Left ventricle myocardium superior (tissue), 1 donor: ENCODE data around the gene COIL. TPM values are rescaled to one million over a fixed set of nuclear protein-coding genes. Genes with fewer than 3 reads are reported as not detected.

Source experiments
- ATAC-seq: fragments of 200-7000 bp; cut with Tn5 transposase; one replicate; pipeline ENCODE4 v1.9.1; 2020; ENCODE audit warnings: mild to moderate bottlenecking, moderate library complexity
- DNase-seq: peaks from one replicate; pipeline ENCODE4 v3.0.0-alpha.2; 2020
- intact Hi-C: fragments of 100-400 bp; cut with micrococcal nuclease; formaldehyde crosslinking; loops from one replicate; pipeline ENCODE4 v1.11.0; 2022
- total RNA-seq: library from RNA; stranded (reverse); fragmentation: NEBNext Ultra II Directional; extraction: Animal tissue kit (Norgen Biotek cat#: 25700); gene quantifications from one replicate; pipeline ENCODE4 v1.2.1, GENCODE V29; 2021
- donor health status: DM: no; HTN: yes; CAD: no; lungs with severe emphysema.

COIL gene
- total RNA-seq, 1 donor from 2014 or later: 8.1 TPM

DNA sequence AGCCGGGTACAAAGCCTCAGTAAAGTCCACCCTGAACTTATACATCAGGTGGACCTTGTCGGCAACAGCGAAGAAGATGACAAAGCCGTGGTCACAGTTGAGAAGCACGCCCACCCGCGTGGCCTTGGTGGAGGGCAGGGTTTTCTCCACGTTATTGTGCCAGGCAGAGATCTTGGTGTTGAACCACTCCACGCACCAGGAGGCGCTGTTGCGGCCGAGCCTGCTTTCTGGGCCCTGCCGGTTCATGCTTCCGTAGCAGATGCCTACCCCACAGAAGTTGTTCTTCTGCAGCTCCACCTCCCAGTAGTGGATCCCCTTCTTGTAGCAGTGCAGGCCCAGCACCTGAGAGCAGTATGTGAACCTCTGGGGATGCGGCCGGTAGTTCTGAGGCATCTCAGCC is 69.1 kb downstream of the COIL start:
- ATAC-seq (peak; percentile 15), DNase-seq (peak; percentile 63)
- intact Hi-C loops: no loop called here

DNA sequence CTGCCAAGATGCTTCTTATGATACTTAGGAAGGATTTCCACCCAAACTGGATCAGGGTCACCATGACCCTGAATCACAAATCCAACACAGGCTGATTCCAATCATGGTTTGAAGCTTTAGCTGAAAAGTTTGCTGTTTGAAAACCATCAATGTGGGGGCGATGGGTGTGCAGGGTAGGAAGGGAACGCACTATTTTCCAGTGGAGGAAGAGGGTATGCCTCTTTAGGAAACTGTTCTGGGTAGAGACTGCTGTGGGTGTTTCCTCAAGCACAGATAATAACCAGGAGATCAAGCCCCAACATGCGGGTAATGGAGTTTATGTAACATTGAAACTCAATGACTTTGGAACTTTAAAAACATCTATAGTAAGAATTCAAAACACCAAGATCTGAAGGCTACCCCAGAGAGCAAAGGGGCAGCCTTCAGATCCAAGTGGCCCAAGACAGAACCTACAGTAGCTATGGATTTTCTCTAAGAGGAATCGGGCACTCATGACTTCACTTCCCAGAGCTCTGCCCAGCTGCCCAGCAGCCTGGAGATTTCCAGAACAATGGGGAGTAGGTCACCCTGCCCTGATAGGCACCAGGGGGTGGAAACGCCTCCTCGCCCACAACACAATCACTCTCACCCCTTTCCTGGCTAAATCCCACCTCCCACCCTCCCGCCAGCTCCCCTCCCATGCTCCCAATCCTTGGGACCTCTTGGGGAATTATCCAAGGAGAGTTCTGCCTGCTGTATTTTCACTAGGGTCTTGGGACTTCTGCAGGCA is 69.8 kb downstream of the COIL start:
- ATAC-seq (no peak), DNase-seq (no peak)
- intact Hi-C loops: no loop called here

DNA sequence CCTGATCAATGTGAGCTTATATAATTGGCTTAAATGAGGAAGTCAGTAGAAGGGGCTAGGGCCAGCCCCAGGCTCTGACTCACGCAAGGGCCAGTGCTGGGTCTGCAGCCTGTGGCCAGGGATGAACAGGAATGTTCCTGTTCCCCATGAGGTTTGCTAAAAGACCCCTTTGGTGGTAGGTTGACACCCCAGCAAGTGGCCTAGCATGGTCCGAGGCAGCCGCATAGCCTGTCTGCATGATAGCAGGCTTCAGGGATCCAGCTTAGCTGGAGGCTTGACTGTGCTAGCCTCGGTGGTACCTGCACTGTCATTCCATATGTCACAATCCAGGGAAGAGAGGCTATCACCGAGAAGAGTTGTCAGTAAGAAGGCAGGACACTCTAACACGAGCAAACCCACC is 70.5 kb downstream of the COIL start:
- intact Hi-C loops: no loop called here
- DNase-seq (no peak), ATAC-seq (no peak)

Other genes starting within 250 kb of the COIL start
- gene C17orf67, start 127.1 kb downstream of the COIL start, total RNA-seq: 1.1 TPM
- 3.6 TPM for gene DGKE, start 126.9 kb downstream of the COIL start, total RNA-seq
- gene TRIM25, start 47.0 kb downstream of the COIL start, total RNA-seq: 19.5 TPM
- gene SCPEP1, start 17.1 kb upstream of the COIL start, total RNA-seq: 90.0 TPM
- gene AKAP1, start 124.2 kb upstream of the COIL start, total RNA-seq: 282 TPM